ENCODE data around the gene SIRT2.

DNA sequence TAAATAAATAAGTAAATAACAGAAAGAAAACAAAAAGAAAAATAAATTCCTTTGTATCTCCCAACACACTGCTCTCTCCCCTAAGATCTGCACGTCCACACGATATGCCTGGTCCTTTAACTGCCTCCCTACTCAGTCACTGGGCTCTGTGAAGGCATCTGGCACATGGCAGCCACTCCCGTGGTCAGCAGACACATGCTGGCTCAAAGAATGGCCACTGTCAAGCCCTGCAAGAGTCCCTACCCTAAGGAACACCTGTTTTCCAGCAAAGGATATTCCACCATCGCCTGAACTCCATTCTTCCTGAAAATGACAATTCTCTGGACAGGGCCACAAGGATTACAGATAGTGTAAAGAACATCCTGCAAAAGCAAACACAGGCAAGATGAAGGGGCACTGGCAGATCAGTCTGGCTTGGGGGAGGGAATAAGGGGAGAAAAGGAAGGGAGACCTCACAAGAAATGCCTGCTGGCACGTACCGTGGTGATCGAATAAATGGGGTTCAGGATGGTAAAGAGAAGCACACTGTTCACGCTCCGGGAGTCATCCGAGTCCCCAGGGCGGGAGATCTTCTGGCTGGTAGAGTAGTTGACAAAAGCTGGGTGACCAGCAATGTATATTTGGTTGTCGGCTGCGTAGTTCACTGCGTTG lies 53.9 kb downstream of the SIRT2 start:
- no peak for TF ChIP-seq POLR2A (IDR thresholded peaks at IDR 0.05)
- TF ChIP-seq, protein P1, sequence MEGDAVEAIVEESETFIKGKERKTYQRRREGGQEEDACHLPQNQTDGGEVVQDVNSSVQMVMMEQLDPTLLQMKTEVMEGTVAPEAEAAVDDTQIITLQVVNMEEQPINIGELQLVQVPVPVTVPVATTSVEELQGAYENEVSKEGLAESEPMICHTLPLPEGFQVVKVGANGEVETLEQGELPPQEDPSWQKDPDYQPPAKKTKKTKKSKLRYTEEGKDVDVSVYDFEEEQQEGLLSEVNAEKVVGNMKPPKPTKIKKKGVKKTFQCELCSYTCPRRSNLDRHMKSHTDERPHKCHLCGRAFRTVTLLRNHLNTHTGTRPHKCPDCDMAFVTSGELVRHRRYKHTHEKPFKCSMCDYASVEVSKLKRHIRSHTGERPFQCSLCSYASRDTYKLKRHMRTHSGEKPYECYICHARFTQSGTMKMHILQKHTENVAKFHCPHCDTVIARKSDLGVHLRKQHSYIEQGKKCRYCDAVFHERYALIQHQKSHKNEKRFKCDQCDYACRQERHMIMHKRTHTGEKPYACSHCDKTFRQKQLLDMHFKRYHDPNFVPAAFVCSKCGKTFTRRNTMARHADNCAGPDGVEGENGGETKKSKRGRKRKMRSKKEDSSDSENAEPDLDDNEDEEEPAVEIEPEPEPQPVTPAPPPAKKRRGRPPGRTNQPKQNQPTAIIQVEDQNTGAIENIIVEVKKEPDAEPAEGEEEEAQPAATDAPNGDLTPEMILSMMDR (IDR thresholded peaks at IDR 0.05), result no peak
- no peak for TF ChIP-seq POLR2AphosphoS5 (IDR thresholded peaks at IDR 0.05)

Measured in breast epithelium (tissue), 3 donors.